DMS79 (cell line): ENCODE results near the gene OSTN.
"Not testable (repeated sequence)": the region's sequence is repeated elsewhere in the genome, so short reads cannot be mapped to it uniquely, and the experiment has no call there.

Experiments used
- DNase-seq: peaks from one replicate; lab custom pipeline; 2025; lab: John Stamatoyannopoulos, UW

OSTN gene, protein sequence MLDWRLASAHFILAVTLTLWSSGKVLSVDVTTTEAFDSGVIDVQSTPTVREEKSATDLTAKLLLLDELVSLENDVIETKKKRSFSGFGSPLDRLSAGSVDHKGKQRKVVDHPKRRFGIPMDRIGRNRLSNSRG

DNA sequence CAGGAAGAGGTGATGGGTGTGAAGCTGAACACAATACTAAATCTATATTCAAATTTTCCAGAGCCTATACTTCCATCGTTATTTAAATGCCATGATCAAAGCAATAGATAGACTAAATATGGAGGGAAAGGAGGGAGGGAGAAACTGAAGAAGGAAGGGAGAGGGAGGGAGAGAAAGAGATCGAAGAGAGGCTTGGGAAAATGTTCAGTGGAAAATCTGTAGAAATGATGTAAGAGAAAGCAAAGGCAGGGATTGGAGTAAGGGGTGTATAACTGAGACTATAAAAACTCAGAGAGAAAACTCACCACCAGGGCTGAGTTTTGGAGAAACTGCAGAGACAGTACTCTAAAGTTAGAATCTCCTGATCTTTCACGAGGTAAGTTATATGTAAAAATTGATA lies at the start of gene OSTN:
TSS of gene OSTN (plus strand) at position 310 of the 400 bp plus-strand sequence. CDS start 13,292 bp downstream, outside the sequence.
- DNase-seq = no peak

DNA sequence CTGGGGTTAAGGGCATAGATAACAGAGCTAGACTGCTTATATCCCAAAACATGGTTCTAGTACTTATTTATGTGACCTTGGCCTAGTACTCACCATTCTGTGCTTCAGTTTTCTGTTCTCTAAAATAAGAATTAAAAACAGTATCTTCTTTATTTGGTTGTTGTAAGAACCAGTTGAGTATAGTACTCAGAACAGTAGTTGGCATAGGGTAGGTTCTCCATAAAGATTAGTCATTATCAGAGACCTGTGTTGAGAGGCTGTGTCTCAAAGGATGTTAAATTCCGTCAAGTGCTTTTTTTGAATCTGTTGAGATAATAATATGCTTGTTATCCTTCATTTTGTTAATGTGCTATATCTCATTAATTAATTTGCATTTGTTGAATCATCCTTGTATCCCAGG lies 47.4 kb upstream of the OSTN start:
- DNase-seq = no peak

DNA sequence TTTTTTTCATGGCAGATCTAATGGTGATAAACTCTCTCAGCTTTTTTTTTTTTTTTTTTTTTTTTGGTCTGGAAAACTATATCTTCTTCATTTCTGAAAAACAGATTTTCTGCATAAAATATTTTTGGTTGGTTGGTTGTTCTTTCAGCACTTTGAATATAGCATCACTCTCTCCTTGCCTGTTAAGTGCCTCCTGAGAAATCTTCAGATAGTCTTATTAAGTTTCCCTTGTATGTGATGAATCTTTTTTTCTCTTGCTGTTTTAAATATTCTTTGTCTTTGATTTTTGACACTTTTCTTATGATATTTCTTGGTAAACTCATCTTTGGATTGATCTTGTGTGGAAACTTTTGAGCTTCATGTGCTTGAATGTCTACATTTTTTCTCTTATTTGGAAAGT lies 44.2 kb upstream of the OSTN start:
- DNase-seq = no peak

DNA sequence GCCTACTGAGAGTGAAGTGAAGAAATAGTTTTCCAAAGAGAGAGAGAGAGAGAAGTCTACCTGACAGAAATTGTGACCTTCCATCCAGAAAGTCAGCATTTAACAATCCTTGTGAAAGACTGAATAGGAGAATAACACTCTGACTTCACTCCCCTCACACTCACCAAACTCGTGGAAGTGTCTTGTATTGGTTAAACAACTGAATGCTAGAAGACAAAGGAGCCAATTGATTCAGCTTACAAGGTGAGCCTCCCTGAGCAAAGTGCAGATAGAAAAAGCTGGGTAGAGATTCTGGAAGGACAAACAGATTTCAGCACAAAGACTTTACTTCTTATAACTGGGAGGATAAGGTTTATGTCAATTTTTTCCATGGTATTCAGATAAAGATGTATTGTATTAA lies 40.8 kb upstream of the OSTN start:
- no peak for DNase-seq

DNA sequence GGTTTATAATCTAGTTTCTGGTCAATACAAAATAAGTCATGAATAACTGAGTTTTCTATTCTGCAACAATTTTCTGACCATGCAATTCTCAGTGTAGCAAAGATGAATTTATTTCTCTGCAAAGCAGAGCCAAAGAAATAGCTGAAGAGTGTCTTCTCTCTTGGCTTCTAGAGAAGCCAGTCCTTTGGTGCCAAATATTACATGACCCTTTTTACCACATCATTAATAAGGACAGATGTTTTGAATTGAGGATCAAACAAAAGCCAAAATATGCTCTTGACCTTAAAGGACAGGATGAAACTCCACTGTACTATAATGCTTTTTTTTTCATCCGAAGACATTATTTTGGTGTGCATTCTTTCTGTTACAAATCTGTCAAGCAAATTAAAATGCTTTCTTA lies 40.2 kb upstream of the OSTN start:
- DNase-seq = no peak

DNA sequence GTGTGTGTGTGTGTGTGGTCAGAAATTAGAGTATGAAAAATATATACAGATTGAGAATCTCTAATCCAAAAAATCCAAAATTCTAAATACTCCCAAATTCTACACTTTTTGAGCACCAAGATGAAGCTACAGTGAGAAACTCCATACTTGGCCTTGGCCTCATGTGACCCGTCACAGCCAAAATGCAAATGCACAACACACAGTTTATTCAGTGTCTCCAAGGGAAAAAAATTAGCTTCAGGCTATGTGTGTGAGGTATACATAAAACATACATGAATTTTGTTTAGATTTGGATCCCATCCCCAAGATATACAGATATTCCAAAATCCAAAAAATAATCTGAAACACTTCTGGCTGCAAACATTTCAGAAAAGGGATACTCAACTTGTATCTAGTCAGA lies 33.2 kb upstream of the OSTN start:
- no peak for DNase-seq

DNA sequence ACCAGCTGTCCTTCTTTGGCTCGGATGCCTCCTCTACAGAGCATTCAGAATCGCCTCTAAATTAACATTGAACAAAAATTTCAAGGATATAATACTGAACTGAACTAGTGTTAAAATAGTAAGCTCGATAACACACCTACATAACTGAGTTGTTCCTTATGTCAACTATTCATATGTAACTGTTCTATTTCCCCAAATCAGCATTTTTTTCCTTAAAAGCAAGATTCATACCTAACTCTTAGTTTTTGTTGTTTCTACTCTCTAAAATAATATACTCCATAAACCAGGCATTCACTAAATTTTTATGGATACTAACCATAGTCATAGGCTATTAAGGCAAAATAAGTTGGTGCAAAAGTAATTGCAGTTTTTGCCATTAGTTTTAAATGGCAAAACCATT lies 32.7 kb upstream of the OSTN start:
- DNase-seq = no peak

DNA sequence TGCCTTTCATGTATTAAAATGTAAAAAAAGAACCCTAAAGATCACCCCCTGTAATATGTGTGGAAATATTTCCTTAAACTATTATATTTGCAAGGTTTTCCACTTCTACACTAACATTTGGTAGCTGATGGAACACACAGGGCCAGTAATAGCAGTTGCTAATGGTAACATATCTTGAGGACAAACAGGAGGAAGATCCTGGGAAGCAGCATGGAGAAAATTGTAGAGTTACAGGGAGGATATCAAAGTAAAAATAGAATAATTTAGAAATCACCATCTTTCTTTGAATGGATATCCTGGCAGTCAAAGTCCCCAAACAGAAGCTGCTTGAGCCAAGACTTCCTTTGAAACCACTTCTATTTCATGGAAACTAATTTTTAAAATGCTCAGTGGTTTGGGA lies 29.5 kb upstream of the OSTN start:
- DNase-seq = no peak

DNA sequence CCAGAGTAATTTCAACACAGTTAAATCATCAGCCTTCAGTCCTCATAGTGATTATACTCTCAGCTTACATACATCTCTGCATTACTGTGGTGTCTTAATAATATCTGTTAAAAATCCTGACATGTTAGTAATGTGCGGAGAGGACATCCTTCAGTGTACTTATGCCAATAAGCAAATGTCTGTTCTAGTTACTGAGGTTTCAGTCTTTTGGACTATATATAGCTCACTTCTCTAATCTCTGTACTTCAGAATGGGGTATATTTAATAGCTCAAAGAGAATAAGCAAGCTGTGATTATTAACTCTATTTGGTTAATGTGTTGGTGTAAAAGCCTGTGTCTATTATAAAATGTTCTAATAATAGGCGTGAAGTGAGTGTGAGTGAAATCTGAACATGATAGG lies 28.9 kb upstream of the OSTN start:
- DNase-seq = no peak

DNA sequence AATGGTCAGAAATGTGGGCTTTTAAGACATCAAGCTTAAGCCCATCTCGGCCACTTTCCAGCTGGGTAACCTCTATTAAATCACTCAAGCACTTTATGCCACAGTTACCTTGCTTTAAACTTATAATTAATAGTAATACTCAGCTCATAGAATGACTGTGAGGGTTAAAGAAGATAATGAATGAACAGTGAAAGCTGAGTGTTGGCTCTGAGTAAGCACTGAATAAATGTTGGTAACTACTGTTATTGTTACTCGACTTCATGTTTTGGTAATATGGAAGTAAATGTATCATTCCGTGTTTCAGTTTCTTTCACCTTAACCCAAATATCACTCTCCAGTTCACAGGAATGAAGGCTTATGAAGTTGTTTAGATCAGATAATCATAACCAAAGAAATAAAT lies 23.9 kb upstream of the OSTN start:
- no peak for DNase-seq

DNA sequence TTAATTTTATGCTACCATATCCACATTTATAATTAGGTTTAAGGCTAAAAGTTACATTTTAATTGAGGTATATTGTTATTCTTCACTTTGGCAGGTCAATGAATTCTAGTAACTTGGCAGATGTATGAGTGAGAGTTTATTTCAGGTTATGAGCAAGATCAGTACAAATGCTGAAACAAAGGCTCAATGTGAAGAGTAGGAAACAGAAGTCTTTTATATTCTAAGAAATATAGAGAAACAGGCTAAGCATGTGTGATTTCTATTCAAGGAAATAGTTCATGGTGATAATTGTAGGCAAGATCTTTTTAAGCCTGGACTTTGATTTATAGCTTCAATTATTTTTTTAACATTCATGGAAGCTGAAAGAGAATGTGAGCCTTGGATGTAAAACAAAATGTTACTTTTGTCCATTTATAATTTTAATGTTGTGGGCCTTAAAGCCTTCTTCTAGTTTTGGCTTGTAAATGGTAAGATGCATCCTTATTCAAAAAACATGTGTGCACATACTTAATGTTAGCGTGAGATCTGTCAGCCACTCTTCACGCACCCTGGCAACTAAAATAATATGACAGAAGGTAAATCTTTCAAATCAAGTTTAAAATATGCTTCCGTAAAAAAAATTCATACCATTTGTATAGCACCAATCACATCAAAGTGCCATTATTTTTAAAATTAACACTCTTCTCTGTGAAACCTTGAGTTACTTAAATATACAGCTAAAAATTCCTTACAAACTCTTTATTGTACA lies 22.8 kb upstream of the OSTN start:
- DNase-seq = no peak

DNA sequence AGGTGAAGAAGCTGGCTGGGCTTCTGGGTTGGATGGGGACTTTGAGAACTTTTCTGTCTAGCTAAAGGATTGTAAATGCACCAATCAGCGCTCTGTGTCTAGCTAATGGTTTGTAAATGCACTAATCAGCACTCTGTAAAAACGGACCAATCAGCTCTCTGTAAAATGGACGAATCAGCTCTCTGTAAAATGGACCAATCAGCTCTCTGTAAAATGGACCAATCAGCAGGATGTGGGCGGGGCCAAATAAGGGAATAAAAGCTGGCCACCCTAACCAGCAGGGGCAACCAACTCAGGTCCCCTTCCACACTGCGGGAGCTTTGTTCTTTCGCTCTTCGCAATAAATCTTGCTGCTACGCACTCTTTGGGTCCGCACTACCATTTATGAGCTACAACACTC lies 13.7 kb upstream of the OSTN start:
- not testable (repeated sequence) for DNase-seq

DNA sequence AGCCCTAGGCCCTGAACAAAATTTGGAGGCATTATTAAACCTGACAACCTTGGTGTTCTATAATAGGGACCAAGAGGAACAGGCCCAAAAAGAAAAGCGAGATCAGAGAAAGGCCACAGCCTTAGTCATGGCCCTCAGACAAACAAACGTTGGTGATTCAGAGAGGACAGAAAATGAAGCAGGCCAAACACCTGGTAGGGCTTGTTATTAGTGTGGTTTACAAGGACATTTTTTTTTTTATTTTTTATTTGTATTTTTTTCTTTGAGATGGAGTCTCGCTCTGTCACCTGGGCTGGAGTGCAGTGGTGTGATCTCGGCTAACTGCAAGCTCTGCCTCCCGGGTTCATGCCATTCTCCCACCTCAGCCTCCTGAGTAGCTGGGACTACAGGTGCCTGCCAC lies 10.8 kb upstream of the OSTN start:
- not testable (repeated sequence) for DNase-seq

DNA sequence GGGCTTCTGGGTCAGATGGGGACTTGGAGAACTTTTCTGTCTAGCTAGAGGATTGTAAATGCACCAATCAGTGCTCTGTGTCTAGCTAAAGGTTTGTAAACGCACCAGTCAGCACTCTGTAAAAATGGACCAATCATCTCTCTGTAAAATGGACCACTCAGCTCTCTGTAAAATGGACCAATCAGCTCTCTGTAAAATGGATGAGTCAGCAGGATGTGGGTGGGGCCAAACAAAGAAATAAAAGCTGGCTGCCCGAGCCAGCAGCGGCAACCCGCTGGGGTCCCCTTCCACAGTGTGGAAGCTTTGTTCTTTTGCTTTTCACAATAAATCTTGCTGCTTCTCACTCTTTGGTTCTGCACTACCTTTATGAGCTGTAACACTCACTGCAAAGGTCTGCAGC lies 6.8 kb upstream of the OSTN start:
- not testable (repeated sequence) for DNase-seq

DNA sequence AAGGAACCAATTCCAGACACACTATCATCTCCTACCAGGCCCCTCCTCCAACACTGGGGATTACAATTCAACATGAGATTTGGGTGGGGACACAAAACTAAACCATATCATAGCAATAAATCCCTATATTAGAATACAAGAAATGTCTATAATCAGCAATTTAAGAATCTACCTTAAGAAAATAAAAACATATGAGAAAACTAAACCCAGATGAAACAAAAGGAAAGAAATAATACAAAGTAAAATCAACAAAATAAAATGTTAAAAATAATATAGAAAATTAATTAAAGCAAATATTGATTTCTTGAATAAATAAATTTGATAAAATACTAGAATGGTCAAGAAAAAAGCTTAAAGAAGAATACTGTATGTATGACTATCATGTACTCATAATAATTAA lies 6.1 kb upstream of the OSTN start:
- DNase-seq = no peak

DNA sequence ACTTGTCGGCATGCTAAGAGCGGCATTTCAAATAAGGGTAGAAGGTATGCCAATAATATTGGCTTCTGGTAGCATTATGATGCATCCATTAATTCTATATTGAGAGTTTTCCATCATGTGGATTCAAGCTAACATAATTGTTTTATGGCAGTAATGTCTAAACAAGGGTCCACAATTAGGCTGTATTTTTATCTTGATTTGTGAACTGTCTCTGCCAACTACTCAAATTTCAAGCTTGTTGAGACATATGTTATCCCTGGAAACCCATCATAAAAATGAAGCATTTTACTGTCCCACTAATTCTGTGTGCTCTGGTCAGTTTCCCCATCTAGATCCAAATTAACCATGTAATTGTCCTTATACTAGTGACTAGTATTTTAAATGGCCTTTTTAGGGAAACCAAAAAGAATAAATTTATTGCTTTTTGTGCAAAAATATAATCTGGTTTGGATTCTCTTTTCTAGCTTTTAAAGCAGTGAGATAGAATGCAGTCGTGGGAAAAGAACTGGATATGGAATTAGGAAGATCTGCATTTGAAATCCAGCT lies 1.2 kb upstream of the OSTN start:
- DNase-seq = no peak

DNA sequence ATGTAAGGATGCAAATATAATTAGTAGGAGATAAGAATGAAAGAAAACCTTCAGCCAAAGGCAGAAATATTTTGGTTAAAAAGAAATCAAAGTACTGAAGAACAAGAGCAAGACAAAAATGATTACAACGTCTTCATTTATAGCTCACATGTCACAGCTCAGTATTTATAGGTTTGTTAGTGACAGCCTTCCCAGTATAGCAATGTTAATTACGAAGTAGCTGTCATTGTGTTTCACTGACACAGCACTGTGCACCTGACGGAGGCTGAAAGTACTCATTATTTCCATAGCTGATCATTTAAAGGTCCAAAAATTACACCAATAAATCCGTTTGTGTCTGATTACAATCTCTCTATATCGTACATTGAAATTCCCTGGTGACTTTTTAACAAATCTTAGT lies 561 bp upstream of the OSTN start:
- DNase-seq = no peak

DNA sequence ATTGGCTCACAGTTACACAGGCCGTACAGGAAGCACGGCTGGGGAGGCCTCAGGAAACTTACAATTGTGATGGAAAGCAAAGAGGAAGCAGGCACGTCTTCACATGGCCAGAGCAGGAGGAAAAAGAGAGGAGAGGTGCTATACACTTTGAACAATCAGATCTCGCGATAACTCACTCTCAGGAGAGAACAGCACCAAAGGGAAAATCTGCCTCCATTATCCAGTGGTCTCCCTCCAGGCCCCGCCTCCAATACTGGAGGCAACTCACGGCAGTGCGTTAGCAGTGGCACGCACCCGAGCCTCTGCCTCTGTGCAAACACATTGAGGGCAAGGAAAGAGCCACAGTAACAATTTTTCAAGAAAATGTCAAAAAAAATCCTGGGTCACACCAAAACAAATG lies 11.0 kb downstream of the OSTN start:
- DNase-seq = no peak

DNA sequence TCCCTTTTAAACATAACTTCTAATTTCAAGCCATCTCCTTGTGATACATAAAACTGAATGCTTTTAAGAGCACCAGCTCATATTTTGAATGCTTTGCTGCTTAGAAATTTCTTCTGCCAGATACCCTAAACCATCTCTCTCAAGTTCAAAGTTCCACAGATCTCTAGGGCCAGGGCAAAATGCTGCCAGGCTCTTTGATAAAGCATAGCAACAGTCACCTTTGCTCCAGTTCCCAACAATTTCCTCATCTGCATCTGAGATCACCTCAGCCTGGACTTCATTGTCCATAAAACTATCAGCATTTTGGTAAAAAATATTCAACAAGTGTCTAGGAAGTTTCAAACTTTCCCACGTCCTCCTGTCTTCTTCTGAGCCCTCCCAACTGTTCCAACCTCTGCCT lies 17.5 kb downstream of the OSTN start:
- DNase-seq = no peak

DNA sequence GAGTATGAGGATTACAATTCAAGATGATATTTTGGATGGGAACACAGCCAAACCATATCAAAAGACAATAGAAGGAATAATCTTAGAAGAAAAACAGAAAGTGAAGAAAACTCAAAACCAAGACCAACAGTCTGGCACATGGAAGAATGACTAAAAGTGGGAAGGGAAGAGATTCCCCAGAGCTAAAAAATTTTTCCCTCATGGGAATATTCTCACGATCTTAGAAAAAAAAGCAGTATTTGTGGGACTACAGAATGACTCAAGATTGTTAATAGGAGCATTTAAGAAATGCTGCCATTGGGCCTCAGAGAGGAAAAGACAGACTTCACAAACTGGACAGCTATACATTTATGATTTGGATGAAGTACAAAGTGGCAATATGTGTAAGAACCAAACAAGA lies 18.3 kb downstream of the OSTN start:
- no peak for DNase-seq

DNA sequence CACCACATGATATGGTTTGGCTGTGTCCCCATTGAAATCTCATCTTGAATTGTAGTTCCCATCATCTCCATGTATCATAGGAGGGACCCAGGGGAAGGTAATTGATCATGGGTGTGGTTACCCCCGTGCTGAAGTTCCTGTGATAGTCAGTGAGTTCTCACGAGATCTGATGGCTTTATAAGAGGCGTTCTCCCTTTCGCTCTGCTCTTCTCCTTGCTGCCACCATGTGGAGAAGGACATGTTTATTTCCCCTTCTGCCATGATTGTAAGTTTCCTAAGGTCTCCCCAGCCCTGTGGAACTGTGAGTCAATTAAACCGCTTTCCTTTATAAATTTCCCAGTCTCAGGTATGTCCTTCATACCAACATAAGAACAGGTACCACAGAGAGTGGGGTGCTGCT lies 21.9 kb downstream of the OSTN start:
- DNase-seq = no peak

DNA sequence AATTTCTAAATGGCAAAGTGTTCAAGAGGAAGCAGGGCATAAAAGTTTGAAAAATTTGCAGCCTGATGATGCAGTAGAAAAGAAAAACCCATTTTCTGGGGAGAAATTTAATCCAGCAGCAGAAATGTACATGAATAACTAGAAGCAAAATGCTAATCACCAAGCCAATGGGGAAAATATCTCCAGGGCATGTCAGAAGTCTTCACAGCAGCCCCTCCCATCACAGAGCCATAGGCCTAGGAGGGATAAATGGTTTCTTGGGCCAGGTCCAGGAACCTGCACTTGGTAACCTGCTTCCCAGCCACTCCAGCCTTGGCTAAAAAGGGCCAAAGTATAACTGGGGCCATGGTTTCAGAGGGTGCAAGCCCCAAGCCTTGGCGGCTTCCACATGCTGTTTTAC lies 22.6 kb downstream of the OSTN start:
- DNase-seq = no peak

DNA sequence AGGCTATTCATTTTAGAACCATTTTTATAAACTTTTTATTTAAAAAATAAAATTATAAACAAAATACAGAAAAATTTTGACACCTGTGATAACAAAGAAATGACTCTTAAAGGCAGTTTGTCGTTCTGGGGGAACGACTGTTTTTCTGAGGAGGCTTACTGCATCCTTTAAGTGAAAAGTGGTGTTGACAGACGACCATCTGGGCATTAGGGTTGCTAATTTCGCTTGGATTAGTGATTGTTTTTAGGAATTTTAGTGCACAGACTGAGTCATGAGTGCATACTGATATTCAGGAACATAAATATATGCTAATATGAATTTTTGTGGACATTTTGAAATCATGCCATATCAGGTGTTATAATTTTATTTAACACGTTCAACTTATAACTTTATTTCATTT lies 28.5 kb downstream of the OSTN start:
- no peak for DNase-seq

DNA sequence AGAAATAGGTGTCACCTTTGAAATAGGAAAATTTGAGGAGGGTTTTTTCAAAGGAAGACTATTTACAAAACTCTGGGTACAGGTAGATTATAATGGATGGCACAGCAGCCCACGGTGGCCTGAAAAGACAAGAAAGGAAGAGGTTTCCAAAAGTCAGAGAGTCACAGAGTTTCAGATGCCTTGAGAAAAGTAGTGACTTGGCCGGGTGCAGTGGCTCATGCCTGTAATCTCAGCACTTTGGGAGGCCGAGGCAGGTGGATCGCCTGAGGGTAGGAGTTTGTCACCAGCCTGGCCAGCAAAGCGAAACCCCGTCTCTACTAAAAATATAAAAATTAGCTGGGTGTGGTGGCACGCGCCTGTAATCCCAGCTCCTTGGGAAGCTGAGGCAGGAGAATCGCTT lies 35.2 kb downstream of the OSTN start:
- no peak for DNase-seq
